C1 segment of cervical spinal cord (tissue), 14 donors: ENCODE data around the gene PDE11A.

Experiments used
- DNase-seq, 14 donors: peaks; one replicate each; lab custom pipeline; 2025; lab: John Stamatoyannopoulos, UW

Gene PDE11A

DNA sequence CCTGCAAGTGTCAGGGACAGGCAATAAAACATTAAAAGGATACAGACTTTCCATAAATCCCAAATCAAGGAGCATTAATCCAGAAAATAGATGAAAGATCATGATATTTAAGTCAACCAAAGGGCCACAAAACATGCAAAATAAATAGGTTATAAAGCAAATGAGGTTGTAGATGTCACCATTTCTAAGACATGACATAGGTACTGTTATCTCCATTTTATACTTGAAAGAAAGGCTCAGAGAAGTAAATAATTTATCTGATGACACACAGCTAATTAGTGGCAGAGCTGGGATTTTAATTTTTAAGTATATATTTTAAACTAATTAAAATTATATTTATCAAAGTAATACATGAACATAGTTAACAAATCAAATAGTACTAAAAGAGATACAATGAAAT lies 378.2 kb downstream of the PDE11A start:
- DNase-seq: no peak

DNA sequence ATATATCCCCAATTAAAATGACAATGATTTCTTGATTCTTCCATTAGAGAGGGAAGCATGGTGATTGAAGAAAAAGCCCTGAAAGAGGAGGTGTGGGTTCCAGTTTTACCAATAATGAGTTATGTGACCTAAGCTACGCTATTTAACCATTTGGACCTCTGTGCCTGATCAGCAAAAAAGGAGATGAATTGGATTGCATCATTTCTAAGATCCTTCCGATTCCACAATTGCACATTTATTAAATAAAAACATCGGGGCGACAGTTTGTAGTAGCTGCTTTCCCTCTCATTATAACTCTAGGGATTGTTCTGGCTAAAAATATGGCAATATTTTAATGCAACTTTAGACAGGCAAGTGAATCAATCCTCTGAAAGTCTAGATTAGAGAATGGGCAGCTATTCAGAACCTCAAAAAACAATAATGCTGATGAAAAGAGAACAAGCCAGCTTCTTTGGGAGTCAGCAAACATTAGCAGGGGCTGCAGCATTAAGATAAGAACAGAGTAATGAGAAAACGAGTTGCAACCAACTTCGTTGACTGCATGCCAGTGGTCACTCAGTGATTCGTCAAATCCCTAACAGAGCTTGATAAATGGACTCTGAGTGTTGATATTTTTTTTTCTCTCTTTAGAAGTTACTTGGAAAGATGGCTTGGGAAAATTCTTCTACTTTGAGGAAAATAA lies 378.8 kb downstream of the PDE11A start:
- DNase-seq: no peak

DNA sequence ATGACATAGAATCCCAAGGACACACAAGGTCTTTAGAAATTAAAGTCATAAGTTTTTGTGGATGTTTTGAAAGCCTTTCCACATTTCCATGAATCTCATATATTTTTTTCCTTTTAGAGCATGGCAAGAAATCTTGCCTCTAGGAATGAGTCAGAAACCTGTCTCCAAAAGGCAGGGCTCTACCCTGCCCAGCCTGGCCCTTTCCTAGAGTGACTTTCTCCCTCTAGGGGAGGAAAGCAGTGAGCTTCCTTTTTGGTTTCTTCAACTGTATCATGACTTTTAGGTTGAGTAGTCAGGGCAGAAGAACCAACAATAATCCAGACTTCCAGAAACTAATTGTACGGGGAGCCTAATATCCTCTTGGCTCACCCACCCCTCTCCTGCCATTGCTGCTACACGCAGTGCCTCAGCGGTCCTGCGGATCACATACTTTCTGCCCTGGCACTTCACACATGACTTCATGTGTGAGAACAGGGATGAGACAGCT lies 379.8 kb downstream of the PDE11A start:
- no peak for DNase-seq

DNA sequence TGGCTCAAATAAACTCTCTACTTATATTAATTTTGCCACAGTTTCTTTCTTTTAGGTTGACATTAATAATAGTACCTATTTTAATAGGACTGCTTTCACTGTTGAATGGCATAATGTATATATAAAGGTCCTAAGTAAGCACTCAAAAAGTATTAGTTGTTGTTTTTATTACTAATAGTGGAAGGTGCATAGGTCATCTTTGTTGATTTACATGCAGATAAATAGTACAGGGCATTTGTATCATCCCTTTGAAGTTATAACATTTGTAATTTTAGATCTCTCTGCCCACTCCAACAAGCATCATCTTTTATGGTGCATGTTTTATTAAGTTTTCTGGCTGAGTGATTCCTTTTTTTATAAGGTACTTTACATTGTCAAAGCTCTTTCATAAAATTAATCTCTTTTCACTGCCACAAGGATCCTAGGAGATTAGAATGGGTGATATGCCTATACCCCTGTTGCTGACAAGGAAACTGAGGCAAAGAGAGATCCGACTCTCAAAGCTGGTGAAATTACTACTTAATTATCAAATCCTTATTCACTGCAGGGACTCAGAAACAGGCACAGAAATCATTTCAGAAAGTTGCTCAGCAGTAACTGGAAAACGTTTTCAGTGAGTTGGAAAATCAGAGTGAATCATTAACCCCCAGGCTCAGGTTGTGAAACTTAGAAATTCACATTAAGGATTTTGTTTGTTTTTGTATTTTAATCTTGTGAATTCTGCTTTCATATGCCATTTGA lies 380.4 kb downstream of the PDE11A start:
- DNase-seq: no peak

DNA sequence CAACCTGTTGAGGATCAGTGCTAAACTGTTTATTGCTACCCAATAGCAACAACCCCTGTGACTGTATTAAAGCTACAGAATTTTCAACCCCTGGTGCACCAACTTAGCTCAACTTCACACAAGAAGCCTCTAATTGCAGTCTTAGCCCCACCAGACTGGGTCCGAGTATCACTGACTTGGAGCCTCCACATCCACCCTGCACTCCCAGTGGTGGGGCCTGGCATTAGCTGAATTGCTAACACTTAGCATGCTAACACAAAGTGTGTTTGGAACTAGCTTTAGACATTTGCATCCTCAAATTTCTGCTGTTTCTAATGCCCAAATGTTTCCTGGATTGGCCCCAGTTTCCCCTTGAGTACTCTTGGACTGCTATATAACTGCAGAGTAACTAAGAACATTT lies 381.4 kb downstream of the PDE11A start:
- no peak for DNase-seq

DNA sequence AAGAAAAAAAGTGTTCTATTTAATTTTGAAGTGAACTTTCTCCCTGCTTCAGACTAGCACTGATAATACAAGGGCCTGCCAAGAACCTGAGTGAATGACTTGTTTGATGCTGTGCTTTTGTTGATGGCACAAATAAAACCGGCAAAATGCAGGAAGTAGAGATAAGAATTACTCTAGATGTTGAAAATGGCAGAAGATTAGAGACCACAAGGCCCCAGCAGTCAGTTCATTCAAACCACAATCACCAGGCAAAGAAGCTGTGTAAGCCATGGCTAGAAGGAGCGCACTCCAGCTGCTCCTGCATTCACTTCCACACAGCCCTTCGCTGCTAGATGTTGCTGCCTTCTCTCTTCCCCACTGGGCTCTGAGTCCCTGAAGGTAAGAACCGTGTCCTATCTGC lies 383.0 kb downstream of the PDE11A start:
- no peak for DNase-seq

DNA sequence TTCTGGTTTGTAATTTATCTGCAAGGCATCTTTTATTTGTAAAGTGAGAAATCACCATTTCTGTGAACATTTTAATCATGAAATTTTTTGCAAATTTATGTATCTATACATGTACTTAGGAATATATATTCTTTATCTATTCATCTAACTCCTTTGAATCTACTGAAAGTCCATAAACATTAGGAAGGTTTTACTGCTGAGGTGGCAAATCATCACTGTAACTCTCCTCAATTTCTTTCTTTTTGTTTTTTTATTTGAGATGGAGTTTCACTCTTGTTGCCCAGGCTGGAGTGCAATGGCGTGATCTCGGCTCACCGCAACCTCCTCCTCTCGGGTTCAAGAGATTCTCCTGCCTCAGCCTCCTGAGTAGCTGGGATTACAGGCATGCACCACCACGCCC lies 383.7 kb downstream of the PDE11A start:
- no peak for DNase-seq

DNA sequence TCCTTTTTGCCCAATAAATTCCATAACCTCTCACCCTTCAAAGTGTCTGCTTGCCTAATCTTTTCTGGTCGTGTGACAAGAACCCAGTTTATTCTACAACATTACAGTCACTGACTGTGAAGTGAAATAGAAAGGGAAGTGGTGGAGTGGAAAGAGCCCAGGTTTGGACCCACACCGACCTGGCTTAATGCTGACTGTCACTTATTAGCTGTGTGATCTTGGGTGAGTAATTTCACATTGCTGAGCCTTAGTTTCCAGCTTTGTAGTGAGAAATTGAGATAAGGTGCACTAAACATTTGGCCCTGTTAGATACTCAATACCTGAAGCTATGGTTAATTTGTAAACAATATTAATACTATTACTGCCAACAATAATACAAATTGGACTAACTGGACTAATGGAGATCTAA lies 388.9 kb downstream of the PDE11A start:
- no peak for DNase-seq

DNA sequence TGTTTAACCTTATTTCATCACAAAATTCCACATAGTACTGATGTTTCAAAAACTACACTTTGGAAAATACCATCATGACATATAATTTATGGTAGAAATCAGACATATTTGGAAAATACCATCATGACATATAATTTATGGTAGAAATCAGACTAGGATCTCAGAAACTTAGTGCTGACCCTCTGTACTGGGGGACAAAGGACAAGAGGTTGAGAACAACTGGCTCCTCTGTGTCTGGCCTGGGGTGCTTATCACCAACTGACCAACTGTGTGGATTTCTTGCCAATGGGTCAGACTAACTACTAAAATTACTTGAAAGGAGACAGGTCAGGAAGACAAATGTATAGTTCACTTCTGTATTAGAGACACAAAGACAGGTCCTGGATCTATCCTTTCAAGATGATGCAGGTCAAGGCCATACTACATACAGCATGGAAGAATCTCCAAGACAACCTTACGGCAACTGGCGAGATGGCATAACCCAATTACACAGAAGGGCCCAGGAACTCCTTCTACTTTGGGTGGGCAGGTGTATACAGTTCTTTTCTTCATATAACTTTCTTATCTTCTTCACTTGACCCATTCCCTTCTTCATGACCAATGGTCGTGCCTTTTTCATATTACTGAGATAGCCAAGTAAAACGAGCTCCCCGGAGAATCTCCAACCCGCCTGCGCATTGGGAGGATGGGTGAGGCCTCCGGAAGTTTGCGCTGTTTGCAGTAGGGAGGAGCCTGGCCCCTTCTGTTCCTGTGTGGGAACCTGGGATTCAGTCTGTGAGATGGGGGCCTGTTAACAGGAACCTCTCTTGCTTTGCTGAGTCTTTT lies 389.5 kb downstream of the PDE11A start:
- DNase-seq: no peak

DNA sequence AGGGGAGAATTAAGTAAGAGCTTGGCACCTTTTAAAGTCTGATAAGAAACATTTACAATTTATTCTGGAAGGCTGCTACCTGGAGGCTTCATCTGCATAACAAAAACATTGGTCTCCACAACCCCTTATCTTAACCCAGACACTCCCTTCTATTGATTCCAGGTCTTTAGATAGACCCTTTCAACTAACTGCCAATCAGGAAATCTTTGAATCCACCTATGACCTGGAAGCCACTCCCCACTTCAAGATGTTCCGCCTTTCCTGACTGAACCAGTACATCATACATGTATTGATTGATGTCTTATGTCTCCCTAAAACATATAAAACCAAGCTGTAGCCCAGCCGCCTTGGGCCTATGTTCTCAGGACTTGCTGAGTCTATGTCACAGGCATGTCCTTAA lies 390.6 kb downstream of the PDE11A start:
- DNase-seq: no peak

DNA sequence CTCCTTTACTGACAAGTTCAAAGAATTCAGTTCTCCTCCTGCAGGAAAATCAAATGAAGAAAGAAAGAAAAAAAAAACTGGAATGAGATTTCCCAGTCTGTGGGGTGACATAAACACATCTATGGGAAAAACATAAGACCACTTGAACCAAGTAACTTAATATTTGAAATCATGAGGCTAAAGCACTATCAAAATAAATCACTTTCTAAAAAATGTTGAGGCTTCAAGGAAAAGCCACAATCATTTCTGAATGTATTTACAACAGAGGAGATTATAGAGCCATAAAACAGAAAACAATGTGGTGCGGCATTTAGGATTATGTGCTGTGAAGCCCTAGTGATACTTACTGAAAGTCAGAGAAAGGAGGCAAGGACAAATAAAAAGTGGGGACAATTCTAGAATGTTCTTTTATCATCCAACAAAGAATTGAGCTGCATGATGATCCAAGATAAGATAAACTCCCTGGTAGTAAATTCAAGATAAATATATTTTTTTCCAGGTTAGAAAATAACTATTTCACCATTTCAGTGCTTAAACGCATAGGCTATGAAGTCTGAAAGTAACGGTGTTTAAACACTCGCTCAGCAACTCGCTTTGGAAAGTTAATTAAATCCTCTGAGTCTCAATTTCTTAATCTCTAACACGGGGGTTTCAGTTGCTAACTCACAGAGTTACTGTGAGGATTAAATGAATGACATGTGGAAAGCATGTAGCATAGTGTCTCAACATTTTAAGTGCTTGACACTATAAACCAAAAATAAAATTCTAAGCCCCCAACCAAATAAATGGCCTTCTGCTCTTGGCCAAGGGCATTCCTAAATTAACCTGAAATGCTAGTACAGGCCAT lies 391.5 kb downstream of the PDE11A start:
- DNase-seq: no peak

DNA sequence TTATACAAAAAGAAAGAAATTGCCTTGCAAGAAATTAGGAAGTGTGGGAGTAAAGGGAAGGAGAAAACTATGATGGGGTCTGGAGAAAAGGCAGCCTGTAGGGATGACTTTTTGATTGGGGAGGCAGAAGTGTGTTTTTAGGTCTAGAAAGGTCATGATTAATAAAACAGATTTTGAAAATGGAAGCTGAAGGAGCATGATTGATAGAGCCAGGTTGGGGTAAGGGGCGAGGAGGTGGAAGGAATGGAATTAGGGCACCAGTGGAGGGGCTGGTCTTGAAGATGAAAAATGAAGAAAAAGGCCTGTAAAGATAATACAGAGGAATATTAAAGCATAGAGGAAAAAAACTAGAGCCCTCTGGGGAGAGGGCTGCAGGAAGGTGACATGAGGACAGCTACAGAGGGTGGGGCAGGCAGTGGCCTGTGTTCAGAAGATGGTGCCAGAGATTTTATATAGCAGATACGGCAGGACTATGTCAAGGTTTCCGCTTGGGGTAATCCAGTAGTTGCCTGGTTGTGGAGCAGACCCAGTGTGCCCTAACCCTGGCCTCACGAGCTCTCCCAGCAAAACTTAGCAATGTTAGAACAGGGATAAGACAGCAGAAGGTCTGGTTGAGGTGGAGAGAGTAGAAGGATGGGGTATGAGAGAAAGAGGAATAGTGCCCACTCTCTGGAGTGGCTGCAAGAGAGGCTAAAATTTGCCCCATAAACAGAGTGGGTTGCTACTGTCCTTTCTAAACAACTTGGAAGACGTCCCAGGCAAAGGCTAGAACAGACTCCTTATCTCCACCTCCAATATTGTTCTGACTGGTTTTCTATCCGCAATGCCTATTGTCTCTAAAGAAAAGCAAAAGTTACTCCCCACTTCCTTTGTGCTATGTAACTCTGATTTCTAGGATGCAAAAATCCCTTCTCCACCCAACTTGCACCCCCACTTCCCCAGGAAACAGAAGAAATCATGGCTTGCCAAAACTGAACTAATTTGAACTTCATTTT lies 392.7 kb downstream of the PDE11A start:
- no peak for DNase-seq

DNA sequence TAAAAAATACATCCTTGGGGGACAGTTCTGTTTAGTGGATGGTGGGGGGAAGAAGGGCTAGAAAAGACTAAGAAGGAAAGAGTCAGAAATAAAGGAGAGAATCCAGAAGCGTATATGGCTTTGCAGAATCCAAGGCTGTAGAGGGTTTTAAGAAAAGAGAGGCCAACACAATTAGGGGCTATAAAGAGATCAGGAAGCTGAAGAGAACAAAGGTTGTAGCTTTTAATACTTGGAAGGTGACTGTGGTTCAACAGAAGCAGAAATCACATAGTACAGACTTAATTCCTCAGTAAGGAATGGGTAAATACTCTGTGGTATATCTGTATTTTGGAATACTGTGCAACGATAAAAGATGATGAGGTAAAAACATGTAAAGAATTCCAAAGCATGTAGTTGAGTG lies 393.6 kb downstream of the PDE11A start:
- DNase-seq: no peak

DNA sequence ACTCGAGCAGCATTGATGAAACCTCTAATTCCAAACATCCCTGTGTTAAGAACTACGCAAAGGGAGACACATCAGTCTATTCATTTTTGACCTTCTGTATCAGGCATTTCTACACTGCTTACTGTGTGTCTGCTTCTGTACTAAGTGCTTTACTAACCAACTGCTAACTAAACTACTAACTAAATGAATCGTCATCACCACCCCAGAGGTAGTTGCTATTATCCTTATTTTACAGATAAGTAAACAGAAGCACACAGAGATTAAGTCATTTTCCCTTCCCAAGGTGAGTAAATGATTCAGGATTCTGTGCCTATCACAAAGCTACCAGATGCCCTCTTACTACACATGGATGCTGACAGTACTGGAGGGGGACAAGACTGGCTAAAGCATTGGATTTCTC lies 395.9 kb downstream of the PDE11A start:
- no peak for DNase-seq

DNA sequence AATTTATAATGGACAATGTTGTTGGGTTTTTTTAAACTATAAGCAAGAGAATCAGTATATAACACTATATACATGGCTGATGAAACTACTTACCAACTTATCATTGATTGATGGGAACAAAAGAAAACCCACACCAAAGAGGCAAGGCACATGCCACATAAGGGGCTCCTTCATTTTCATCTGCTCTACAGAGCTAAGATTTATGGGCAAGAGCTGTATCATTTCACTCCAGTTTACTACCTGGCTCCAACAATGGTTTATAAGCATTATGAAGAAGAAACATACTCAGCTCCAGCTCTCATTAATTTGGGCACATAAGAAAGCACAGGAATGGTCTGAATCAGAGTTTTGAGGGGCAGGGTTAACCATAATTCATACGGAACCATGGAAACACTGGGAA lies 396.8 kb downstream of the PDE11A start:
- DNase-seq: no peak

DNA sequence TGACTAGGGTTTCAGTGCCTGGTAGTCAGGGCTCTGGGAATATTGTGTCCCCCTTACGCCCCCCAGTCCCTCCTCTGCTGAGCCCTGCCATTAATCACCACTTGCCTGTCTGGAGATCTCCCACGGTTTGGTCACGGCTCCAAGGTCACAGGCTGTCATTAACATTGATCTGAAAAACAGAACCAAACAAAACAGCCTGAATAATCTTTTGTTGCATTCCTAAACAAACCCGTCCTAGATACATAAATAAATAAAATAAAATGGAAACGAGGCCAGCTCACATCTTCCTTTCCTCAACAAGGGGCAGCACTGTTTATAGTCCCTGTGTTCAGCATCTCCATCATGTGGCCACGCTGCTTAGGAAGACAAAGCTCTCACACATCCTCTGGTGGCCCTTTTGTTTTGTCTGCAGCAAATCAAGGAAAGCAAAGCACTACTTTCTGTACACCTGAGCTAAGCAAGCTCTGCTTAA lies 397.2 kb downstream of the PDE11A start:
- DNase-seq: peak in 11 of 14 donors; percentile 1 to 52 (median 34)

DNA sequence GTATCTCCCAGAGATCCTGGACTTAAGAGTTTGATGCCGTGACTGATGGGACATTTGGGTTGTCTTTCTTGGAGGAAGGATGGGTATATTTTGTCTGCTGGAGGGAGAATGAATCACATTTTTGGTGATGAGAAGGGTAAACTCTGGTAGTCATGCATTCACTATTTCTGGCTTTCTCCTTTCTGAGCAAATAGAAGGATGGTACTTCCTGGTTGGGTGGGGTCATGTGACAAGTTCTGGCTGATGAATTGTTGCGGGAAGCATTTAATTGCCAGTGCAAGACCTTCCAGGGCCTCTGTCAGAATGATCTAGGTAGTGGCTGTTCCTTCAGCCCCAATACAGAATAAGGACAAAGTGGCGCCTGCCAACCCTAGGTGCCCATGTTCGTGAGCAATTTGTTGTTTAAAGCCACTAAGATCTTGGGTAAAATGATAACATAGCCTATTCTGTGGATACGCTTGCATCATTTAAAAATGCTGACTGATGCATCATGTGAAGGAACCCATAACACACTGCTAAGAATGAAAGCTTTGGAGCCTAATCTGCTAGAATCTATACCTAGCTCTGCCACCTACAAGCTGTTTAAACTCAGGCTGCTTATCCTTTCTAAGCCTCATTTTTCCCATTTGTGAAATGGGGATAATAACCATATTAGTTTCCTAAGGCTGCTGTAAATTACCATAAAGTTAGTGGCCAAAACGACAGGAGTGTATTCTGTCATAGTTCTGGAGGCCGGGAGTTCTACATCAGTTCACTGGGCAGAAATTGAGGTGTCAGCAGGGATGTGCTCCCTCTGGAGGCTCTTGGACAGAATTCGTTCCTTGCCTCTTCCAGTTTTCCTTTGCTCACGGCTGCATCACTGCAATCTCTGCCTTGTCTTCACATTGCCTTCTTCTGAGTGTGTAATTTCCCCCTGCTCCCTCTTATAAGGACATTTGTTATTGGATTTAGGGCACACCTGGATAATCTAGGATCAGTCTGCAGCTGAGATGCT lies 398.7 kb downstream of the PDE11A start:
- DNase-seq: no peak

DNA sequence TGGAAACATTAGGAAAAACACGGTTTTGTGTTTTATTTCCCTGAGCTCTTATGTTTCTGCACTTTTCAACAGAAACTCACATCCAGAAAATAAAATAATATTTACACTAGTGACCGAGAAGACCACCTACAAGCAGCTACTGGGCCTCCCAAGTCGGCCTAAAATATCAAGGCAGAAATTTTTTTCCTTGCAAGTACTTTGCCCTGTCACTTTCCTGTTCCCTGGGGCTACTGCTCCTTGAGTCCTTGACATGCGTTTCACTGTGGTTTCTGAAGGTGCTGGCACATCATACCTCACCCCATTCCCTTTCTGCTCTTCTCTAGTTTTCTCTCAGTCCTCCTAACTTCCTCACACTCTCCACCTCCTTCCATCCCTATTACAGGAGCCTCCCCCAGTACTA lies 400.9 kb downstream of the PDE11A start:
- DNase-seq: no peak
